ENCODE results near the gene CNTNAP5.
"Not testable (repeated sequence)": the region's sequence is repeated elsewhere in the genome, so short reads cannot be mapped to it uniquely, and the experiment has no call there.

CNTNAP5 gene

DNA sequence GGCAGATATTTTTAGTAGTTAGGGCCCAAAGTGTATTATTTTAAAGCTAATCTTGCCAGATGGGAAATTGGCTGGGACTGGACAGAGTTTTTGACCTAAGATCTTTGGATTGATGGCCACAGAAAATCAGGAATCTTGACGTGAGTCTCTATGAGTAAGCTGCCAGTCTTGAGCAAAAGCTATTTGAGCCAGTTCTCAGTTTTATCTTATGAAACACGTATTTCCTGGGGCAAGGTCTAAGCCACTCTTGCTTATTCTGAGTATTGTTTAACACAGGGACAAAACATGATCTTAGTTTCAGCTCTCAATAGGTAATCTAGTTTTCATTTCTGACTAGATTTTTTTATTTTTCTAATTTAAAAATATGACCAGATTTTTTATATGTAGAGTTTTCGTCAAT, 329.4 kb downstream of the CNTNAP5 start:
- Histone ChIP-seq H3K27ac (ENCODE audit: low read length) (no peak overlapping the region), H3K4me1 (ENCODE audit: low read length) (peaks cover 7% of the 10 kb centered on the region), H3K79me2 (ENCODE audit: low read length) (no peaks in the 10 kb centered on the region), H3K4me3 (ENCODE audit: low read length) (no peak overlapping the region), H3K9ac (ENCODE audit: low read length) (no peak overlapping the region), H4K20me1 (ENCODE audit: insufficient read depth, low read length) (no peaks in the 10 kb centered on the region), H3K27me3 (ENCODE audit: low read depth, low read length) (no peaks in the 10 kb centered on the region), H3K4me2 (ENCODE audit: low read length) (no peak overlapping the region), H3K36me3 (replicated peaks; ENCODE audit: low read depth, low read length) (no peaks in the 10 kb centered on the region), H2AFZ (ENCODE audit: low read depth, low read length) (no peak overlapping the region), H3K9me3 (ENCODE audit: insufficient read depth, low read length) (no peaks in the 10 kb centered on the region)
- TF ChIP-seq CTCF (IDR thresholded peaks at IDR 0.05; ENCODE audit: low read depth, low read length) (no peak), EZH2phosphoT487 (IDR thresholded peaks at IDR 0.05; ENCODE audit: low read depth) (no peak)

DNA sequence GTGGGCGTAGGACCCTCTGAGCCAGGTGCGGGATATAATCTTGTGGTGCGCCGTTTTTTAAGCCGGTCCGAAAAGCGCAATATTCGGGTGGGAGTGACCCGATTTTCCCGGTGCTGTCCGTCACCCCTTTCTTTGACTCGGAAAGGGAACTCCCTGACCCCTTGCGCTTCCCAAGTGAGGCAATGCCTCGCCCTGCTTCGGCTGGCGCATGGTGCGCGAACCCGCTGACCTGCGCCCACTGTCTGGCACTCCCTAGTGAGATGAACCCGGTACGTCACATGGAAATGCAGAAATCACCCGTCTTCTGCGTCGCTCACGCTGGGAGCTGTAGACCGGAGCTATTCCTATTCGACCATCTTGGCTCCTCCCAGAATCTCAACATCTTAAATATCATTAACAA, 336.9 kb downstream of the CNTNAP5 start:
- not testable (repeated sequence) for H3K4me1 ChIP-seq (ENCODE audit: low read length); H3K9ac ChIP-seq (ENCODE audit: low read length); H3K79me2 ChIP-seq (ENCODE audit: low read length); H3K4me3 ChIP-seq (ENCODE audit: low read length); H3K9me3 ChIP-seq (ENCODE audit: insufficient read depth, low read length); H3K36me3 ChIP-seq (replicated peaks; ENCODE audit: low read depth, low read length); H4K20me1 ChIP-seq (ENCODE audit: insufficient read depth, low read length); H3K4me2 ChIP-seq (ENCODE audit: low read length); H3K27me3 ChIP-seq (ENCODE audit: low read depth, low read length); H2AFZ ChIP-seq (ENCODE audit: low read depth, low read length); H3K27ac ChIP-seq (ENCODE audit: low read length)

DNA sequence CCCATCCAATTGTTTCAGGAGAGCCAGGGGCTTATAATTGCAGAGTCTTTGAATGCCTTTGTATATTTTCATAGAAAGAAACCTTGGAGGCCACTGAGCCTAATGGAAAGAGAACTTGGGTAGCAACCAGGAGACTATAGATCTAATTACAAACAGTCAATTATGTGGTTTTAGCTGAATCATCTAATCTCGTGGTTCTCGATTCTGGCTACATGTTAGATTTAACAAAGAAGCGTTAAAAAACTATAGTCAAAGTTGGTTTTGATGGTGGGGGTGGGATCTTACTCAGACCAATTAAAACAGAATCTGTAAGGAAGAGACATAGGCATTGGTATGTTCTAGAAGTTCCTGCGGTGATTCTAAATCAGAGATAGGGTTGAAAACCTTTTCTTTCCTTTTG, 344.1 kb downstream of the CNTNAP5 start:
- H2AFZ ChIP-seq (ENCODE audit: low read depth, low read length): no peak overlapping the region
- no peaks in the 10 kb centered on the region for H4K20me1 ChIP-seq (ENCODE audit: insufficient read depth, low read length)
- no peaks in the 10 kb centered on the region for H3K79me2 ChIP-seq (ENCODE audit: low read length)
- no peaks in the 10 kb centered on the region for H3K36me3 ChIP-seq (replicated peaks; ENCODE audit: low read depth, low read length)
- no peak overlapping the region for H3K4me3 ChIP-seq (ENCODE audit: low read length)
- no peaks in the 10 kb centered on the region for H3K27me3 ChIP-seq (ENCODE audit: low read depth, low read length)
- no peaks in the 10 kb centered on the region for H3K9me3 ChIP-seq (ENCODE audit: insufficient read depth, low read length)
- TF ChIP-seq CTCF (IDR thresholded peaks at IDR 0.05; ENCODE audit: low read depth, low read length) (no peak), EZH2phosphoT487 (IDR thresholded peaks at IDR 0.05; ENCODE audit: low read depth) (no peak)
- H3K4me1 ChIP-seq (ENCODE audit: low read length): no peaks in the 10 kb centered on the region
- no peak overlapping the region for H3K27ac ChIP-seq (ENCODE audit: low read length)
- H3K4me2 ChIP-seq (ENCODE audit: low read length): no peak overlapping the region
- H3K9ac ChIP-seq (ENCODE audit: low read length): no peak overlapping the region

GRCh38 chr2:124380221-124380749, 355.2 kb downstream of the CNTNAP5 start:
- Histone ChIP-seq H3K4me3 (ENCODE audit: low read length) (no peak overlapping the region), H3K27ac (ENCODE audit: low read length) (no peak overlapping the region), H3K27me3 (ENCODE audit: low read depth, low read length) (no peaks in the 10 kb centered on the region), H4K20me1 (ENCODE audit: insufficient read depth, low read length) (no peaks in the 10 kb centered on the region), H3K36me3 (replicated peaks; ENCODE audit: low read depth, low read length) (no peaks in the 10 kb centered on the region), H2AFZ (ENCODE audit: low read depth, low read length) (no peak overlapping the region), H3K9me3 (ENCODE audit: insufficient read depth, low read length) (no peaks in the 10 kb centered on the region), H3K79me2 (ENCODE audit: low read length) (no peaks in the 10 kb centered on the region), H3K9ac (ENCODE audit: low read length) (no peak overlapping the region), H3K4me1 (ENCODE audit: low read length) (peaks cover 4% of the 10 kb centered on the region; the same call in 1 of the 2 replicates), H3K4me2 (ENCODE audit: low read length) (no peak overlapping the region)
- TF ChIP-seq EZH2phosphoT487 (IDR thresholded peaks at IDR 0.05; ENCODE audit: low read depth) (no peak), CTCF (IDR thresholded peaks at IDR 0.05; ENCODE audit: low read depth, low read length) (no peak)
